ENCODE data around the gene CALHM2. TPM values are rescaled to one million over a fixed set of nuclear protein-coding genes. Genes with fewer than 3 reads are reported as not detected.

CALHM2 gene
- total and polyA plus RNA-seq, 9 donors, result 42.1 to 105 (median 55.3) TPM

DNA sequence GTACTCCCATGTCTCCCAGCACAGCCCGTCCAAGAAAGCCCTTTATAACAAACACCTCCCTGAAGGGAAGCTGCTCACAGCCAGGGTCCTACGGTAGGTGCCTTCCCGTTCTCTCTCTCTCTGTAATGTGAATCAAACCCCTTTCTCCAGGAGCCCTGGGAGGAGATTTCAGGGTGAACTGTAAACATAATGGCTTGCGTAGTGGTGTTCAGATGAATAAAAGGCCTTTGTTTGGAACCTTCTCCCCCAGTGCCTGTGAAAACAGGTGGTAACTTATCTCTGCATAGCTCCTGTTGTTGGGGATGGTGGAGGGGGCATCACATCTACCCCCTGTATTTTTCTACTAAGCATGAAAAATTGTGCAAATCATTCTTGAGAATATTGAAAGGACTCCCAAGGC, 12.4 kb downstream of the CALHM2 start:
- Histone ChIP-seq H3K4me1 (ENCODE audit: insufficient read depth) (peaks cover 13% of the 10 kb centered on the region), H3K27ac (no peak overlapping the region), H3K36me3 (no peaks in the 10 kb centered on the region), H3K27me3 (no peaks in the 10 kb centered on the region), H3K4me3 (no peak overlapping the region), H3K9me3 (no peaks in the 10 kb centered on the region)
- TF ChIP-seq EP300 (IDR thresholded peaks at IDR 0.05) (no peak), CTCF (IDR thresholded peaks at IDR 0.05) (no peak), POLR2A (IDR thresholded peaks at IDR 0.05) (no peak)
- 57 to 81% (median 73%) methylated on average over 4 of the region's 4 CpGs for WGBS, 3 donors
- intact Hi-C loops (cut with DNase I), result no loop called here
- no peak for DNase-seq

GRCh38 chr10:103433858-103434257, 18.3 kb downstream of the CALHM2 start:
- WGBS, 3 donors, result 26 to 49% (median 35%) methylated on average over 2 of the region's 2 CpGs
- peaks cover 21% of the 10 kb centered on the region for H3K4me1 ChIP-seq (ENCODE audit: insufficient read depth)
- H3K9me3 ChIP-seq, result no peaks in the 10 kb centered on the region
- DNase-seq, result peak; percentile 79 to 92 (median 91)
- intact Hi-C loops (cut with DNase I), result no loop called here
- H3K27me3 ChIP-seq, result no peaks in the 10 kb centered on the region
- H3K4me3 ChIP-seq, result no peak overlapping the region
- TF ChIP-seq EP300 (IDR thresholded peaks at IDR 0.05), result no peak
- TF ChIP-seq CTCF (IDR thresholded peaks at IDR 0.05), result no peak
- no peak for TF ChIP-seq POLR2A (IDR thresholded peaks at IDR 0.05)
- peak overlapping the region in 1 of 2 donors; percentile 66 for H3K27ac ChIP-seq
- no peaks in the 10 kb centered on the region for H3K36me3 ChIP-seq

DNA sequence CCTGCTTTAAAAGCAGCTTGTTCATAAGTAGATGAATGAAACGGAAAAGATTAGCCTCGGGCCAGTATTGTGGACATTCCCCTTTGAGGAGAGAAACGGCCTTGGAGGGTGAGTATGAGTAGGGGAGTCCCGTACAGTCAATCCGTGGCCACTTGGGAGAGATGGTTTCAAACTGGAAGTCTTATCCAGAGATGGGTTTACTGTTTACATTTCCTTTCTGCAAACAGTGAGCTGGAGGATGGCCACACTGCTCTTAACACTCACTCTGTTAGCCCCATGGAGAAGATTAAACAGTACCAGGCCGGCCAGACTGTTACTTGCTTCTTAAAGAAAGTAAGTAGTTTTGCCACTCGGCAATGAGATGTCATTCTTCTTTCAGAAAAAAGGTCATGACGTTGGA, 20.3 kb downstream of the CALHM2 start:
- H3K4me1 ChIP-seq (ENCODE audit: insufficient read depth), result peaks cover 21% of the 10 kb centered on the region
- WGBS, 3 donors, result 9 to 30% (median 14%) methylated on average over 8 of the region's 8 CpGs
- intact Hi-C loops (cut with DNase I), result no loop called here

GRCh38 chr10:103429647-103430046, 22.5 kb downstream of the CALHM2 start:
- no peaks in the 10 kb centered on the region for H3K36me3 ChIP-seq
- 97 to 99% (median 97%) methylated on average over 5 of the region's 5 CpGs for WGBS, 3 donors

More for the DNA sequence above, 20.3 kb downstream of the CALHM2 start:
- H3K36me3 ChIP-seq, result no peaks in the 10 kb centered on the region
- TF ChIP-seq POLR2A (IDR thresholded peaks at IDR 0.05) (no peak), CTCF (IDR thresholded peaks at IDR 0.05) (no peak), EP300 (IDR thresholded peaks at IDR 0.05) (no peak)
- H3K27me3 ChIP-seq, result no peaks in the 10 kb centered on the region
- H3K4me3 ChIP-seq, result no peak overlapping the region
- no peak for DNase-seq
- H3K27ac ChIP-seq, result peak overlapping the region in 1 of 2 donors; percentile 45
- H3K9me3 ChIP-seq, result no peaks in the 10 kb centered on the region

More at GRCh38 chr10:103429647-103430046, 22.5 kb downstream of the CALHM2 start:
- intact Hi-C loops (cut with DNase I), result no loop called here
- Histone ChIP-seq H3K4me3 (no peak overlapping the region), H3K4me1 (ENCODE audit: insufficient read depth) (peaks cover 20% of the 10 kb centered on the region), H3K27ac (no peak overlapping the region), H3K9me3 (no peaks in the 10 kb centered on the region), H3K27me3 (no peaks in the 10 kb centered on the region)
- no peak for DNase-seq
- TF ChIP-seq EP300 (IDR thresholded peaks at IDR 0.05) (no peak), POLR2A (IDR thresholded peaks at IDR 0.05) (no peak), CTCF (IDR thresholded peaks at IDR 0.05) (no peak)
